ENCODE data around the gene IGLL5. TPM values are rescaled to one million over a fixed set of nuclear protein-coding genes. Genes with fewer than 3 reads are reported as not detected.

Gene IGLL5
- total and polyA plus RNA-seq, 5 experiments from 2014 or later = 0.27 to 2.4 (median 0.99) TPM; not detected in 1

GRCh38 chr22:22880645-22881044 lies 7.0 kb upstream of the IGLL5 start:
- H3K4me3 Mint-ChIP-seq = no peak overlapping the region
- H3K36me3 Mint-ChIP-seq = no peaks in the 10 kb centered on the region
- DNase-seq (no peak), ATAC-seq (no peak)
- POLR2A ChIA-PET = interaction anchor here (0.9 to 1.3 kb wide), 2 partner anchors 70 to 127 kb away, joined by 3 read pairs; no protein-coding TSS in a partner anchor
- H3K4me1 Mint-ChIP-seq = peaks cover 4 to 56% (median 7%) of the 10 kb centered on the region in 4 donors
- H3K9me3 Mint-ChIP-seq = peaks cover 0 to 1% (median 0%) of the 10 kb centered on the region in 9 donors
- no peak overlapping the region for H3K27ac Mint-ChIP-seq
- H3K27me3 Mint-ChIP-seq = peaks cover 0 to 1% (median 0%) of the 10 kb centered on the region in 5 donors

- Mint-ChIP-seq H3K27ac (peak overlapping the region in 1 of 10 donors; percentile 32), H3K27me3 (peaks cover 0 to 3% (median 0%) of the 10 kb centered on the region in 5 donors), H3K4me3 (no peak overlapping the region), H3K9me3 (no peaks in the 10 kb centered on the region), H3K36me3 (no peaks in the 10 kb centered on the region), H3K4me1 (peaks cover 4 to 56% (median 5%) of the 10 kb centered on the region in 4 donors)
- peak in 1 of 10 donors; percentile 23 for DNase-seq
- no peak for ATAC-seq
- POLR2A ChIA-PET = interaction anchor here (0.9 to 1.4 kb wide), 3 partner anchors 20 to 128 kb away, joined by 3 read pairs; no protein-coding TSS in a partner anchor
Measured at GRCh38 chr22:22881116-22882000, 6.3 kb upstream of the IGLL5 start.

- peak overlapping the region in 1 of 10 donors; percentile 36 for H3K27ac Mint-ChIP-seq
- POLR2A ChIA-PET = interaction anchor here (0.7 to 2.9 kb wide), 4 partner anchors 21 to 1146 kb away, joined by 3 to 17 read pairs (median 4); no protein-coding TSS in a partner anchor
- ATAC-seq (no peak), DNase-seq (no peak)
- peaks cover 4 to 56% (median 5%) of the 10 kb centered on the region in 4 donors for H3K4me1 Mint-ChIP-seq
- peaks cover 0 to 5% (median 3%) of the 10 kb centered on the region in 5 donors for H3K27me3 Mint-ChIP-seq
- no peaks in the 10 kb centered on the region for H3K9me3 Mint-ChIP-seq
- H3K36me3 Mint-ChIP-seq = no peaks in the 10 kb centered on the region
- no peak overlapping the region for H3K4me3 Mint-ChIP-seq
Measured at GRCh38 chr22:22882033-22882717, 5.4 kb upstream of the IGLL5 start.

- peaks cover 4 to 52% (median 4%) of the 10 kb centered on the region in 4 donors for H3K4me1 Mint-ChIP-seq
- H3K36me3 Mint-ChIP-seq = no peaks in the 10 kb centered on the region
- ATAC-seq (no peak), DNase-seq (no peak)
- no peak overlapping the region for H3K4me3 Mint-ChIP-seq
- H3K9me3 Mint-ChIP-seq = no peaks in the 10 kb centered on the region
- POLR2A ChIA-PET = interaction anchor here (0.7 to 2.9 kb wide), 5 partner anchors 22 to 130 kb away, joined by 3 to 17 read pairs (median 3); no protein-coding TSS in a partner anchor
- peaks cover 0 to 7% (median 3%) of the 10 kb centered on the region in 5 donors for H3K27me3 Mint-ChIP-seq
- H3K27ac Mint-ChIP-seq = no peak overlapping the region
Measured at GRCh38 chr22:22883090-22883727, 4.4 kb upstream of the IGLL5 start.

- ATAC-seq (peak; percentile 79 to 81), DNase-seq (peak; percentile 31 to 81 (median 68))
- Mint-ChIP-seq H3K27ac (peak overlapping the region in 1 of 10 donors; percentile 59), H3K9me3 (no peaks in the 10 kb centered on the region), H3K36me3 (no peaks in the 10 kb centered on the region), H3K4me3 (no peak overlapping the region), H3K4me1 (peaks cover 4 to 52% (median 4%) of the 10 kb centered on the region in 4 donors), H3K27me3 (peaks cover 2 to 12% (median 7%) of the 10 kb centered on the region in 5 donors)
- POLR2A ChIA-PET = interaction anchor here (0.7 to 2.9 kb wide), 4 partner anchors 64 to 131 kb away, joined by 3 to 17 read pairs (median 4); no protein-coding TSS in a partner anchor
Measured at GRCh38 chr22:22884010-22884887, 3.4 kb upstream of the IGLL5 start.

GRCh38 chr22:22884888-22885840 lies 2.5 kb upstream of the IGLL5 start:
- peaks cover 4 to 46% (median 4%) of the 10 kb centered on the region in 4 donors for H3K4me1 Mint-ChIP-seq
- H3K27ac Mint-ChIP-seq = peak overlapping the region in 1 of 10 donors; percentile 16
- peak in 1 of 10 donors; percentile 36 for DNase-seq
- H3K27me3 Mint-ChIP-seq = peaks cover 2 to 12% (median 7%) of the 10 kb centered on the region in 5 donors
- H3K36me3 Mint-ChIP-seq = no peaks in the 10 kb centered on the region
- no peaks in the 10 kb centered on the region for H3K9me3 Mint-ChIP-seq
- peak; percentile 30 to 34 for ATAC-seq
- peak overlapping the region in 1 of 10 donors; percentile 37 for H3K4me3 Mint-ChIP-seq
- POLR2A ChIA-PET = interaction anchor here (0.6 to 2.9 kb wide), 3 partner anchors 75 to 409 kb away, joined by 6 to 17 read pairs (median 6); no protein-coding TSS in a partner anchor

- Mint-ChIP-seq H3K27ac (no peak overlapping the region), H3K36me3 (no peaks in the 10 kb centered on the region), H3K4me3 (peak overlapping the region in 1 of 10 donors; percentile 19), H3K9me3 (no peaks in the 10 kb centered on the region), H3K27me3 (peaks cover 2 to 12% (median 7%) of the 10 kb centered on the region in 5 donors), H3K4me1 (peaks cover 4 to 37% (median 4%) of the 10 kb centered on the region in 4 donors)
- POLR2A ChIA-PET = no interaction called here
- ATAC-seq = no peak
- no peak for DNase-seq
Measured at GRCh38 chr22:22886546-22886945, 1.1 kb upstream of the IGLL5 start.

GRCh38 chr22:22888571-22889353 lies 1.1 kb downstream of the IGLL5 start:
- peak in 1 of 10 donors; percentile 10 for DNase-seq
- H3K27ac Mint-ChIP-seq = peak overlapping the region in 2 of 10 donors; percentile 51 to 70

GRCh38 chr22:22890085-22890484 lies 2.5 kb downstream of the IGLL5 start:
- DNase-seq (no peak), ATAC-seq (no peak)
- POLR2A ChIA-PET = no interaction called here
- peak overlapping the region in 1 of 10 donors; percentile 16 for H3K27ac Mint-ChIP-seq
- no peaks in the 10 kb centered on the region for H3K9me3 Mint-ChIP-seq
- H3K27me3 Mint-ChIP-seq = peaks cover 4 to 22% (median 10%) of the 10 kb centered on the region in 5 donors
- no peaks in the 10 kb centered on the region for H3K36me3 Mint-ChIP-seq
- H3K4me1 Mint-ChIP-seq = peaks cover 0 to 23% (median under 1%) of the 10 kb centered on the region in 4 donors
- peak overlapping the region in 1 of 10 donors; percentile 66 for H3K4me3 Mint-ChIP-seq

More at GRCh38 chr22:22888571-22889353, 1.1 kb downstream of the IGLL5 start:
- H3K4me3 Mint-ChIP-seq = peak overlapping the region in 1 of 10 donors; percentile 87
- H3K9me3 Mint-ChIP-seq = no peaks in the 10 kb centered on the region
- no peaks in the 10 kb centered on the region for H3K36me3 Mint-ChIP-seq
- ATAC-seq = no peak
- H3K4me1 Mint-ChIP-seq = peaks cover 1 to 26% (median 4%) of the 10 kb centered on the region in 4 donors
- peaks cover 4 to 16% (median 10%) of the 10 kb centered on the region in 5 donors for H3K27me3 Mint-ChIP-seq
- POLR2A ChIA-PET = no interaction called here

GRCh38 chr22:22891139-22891621 lies 3.6 kb downstream of the IGLL5 start:
- Mint-ChIP-seq H3K27me3 (peaks cover 4 to 23% (median 8%) of the 10 kb centered on the region in 5 donors), H3K9me3 (no peaks in the 10 kb centered on the region), H3K4me3 (peak overlapping the region in 1 of 10 donors; percentile 58), H3K4me1 (peaks cover 0 to 29% (median 0%) of the 10 kb centered on the region in 4 donors), H3K27ac (no peak overlapping the region), H3K36me3 (no peaks in the 10 kb centered on the region)
- DNase-seq = no peak
- POLR2A ChIA-PET = no interaction called here
- ATAC-seq = no peak
